Trophoblast cell (in vitro differentiated cells and primary cell): ENCODE results near the gene KCTD21.
A peak's percentile ranks its signal among the peaks of the same experiment; 100 is the strongest.
"Not testable (repeated sequence)": the region's sequence is repeated elsewhere in the genome, so short reads cannot be mapped to it uniquely, and the experiment has no call there.

Source experiments
- DNase-seq, 2 donors: peaks; one replicate each; pipeline ENCODE4 v3.0.0-alpha.2; 2016
- H2AFZ ChIP-seq: 2 replicates; pipeline ENCODE4 v1.6.1; 2013; ENCODE audit warnings: low read length, moderate library complexity, mild to moderate bottlenecking; ENCODE audit not compliant: insufficient read depth, poor library complexity
- H2AK5ac ChIP-seq: 2 replicates; pipeline ENCODE4 v1.6.1; 2013; ENCODE audit warnings: mild to moderate bottlenecking, low read length
- H2BK120ac ChIP-seq: 2 replicates; pipeline ENCODE4 v1.6.1; 2013; ENCODE audit warnings: low read length, mild to moderate bottlenecking, moderate library complexity; ENCODE audit not compliant: insufficient read depth, poor library complexity
- H2BK12ac ChIP-seq: 2 replicates; pipeline ENCODE4 v1.6.1; 2013; ENCODE audit warnings: mild to moderate bottlenecking, low read length, moderate library complexity
- H2BK5ac ChIP-seq: 2 replicates; pipeline ENCODE4 v1.6.1; 2013; ENCODE audit warnings: low read length, low read depth, moderate library complexity, mild to moderate bottlenecking; ENCODE audit not compliant: poor library complexity
- H3K14ac ChIP-seq: 2 replicates; pipeline ENCODE4 v1.6.1; 2013; ENCODE audit warnings: mild to moderate bottlenecking, low read length
- H3K18ac ChIP-seq: 2 replicates; pipeline ENCODE4 v1.6.1; 2013; ENCODE audit warnings: mild to moderate bottlenecking, low read length
- H3K23ac ChIP-seq: 2 replicates; pipeline ENCODE4 v1.6.1; 2013; ENCODE audit warnings: low read length
- H3K27ac ChIP-seq: 2 replicates; pipeline ENCODE4 v1.5.1; 2013; ENCODE audit warnings: low read depth, mild to moderate bottlenecking, inconsistent platforms, low read length, moderate library complexity
- H3K27me3 ChIP-seq: 2 replicates; pipeline ENCODE4 v1.6.1; 2013; ENCODE audit warnings: inconsistent platforms, mild to moderate bottlenecking, low read length, moderate library complexity; ENCODE audit not compliant: insufficient read depth
- H3K36me3 ChIP-seq, 2 experiments: 1 replicate in 1 of 2; 2 replicates in 1 of 2; pipeline ENCODE4 v1.6.1; 2013; ENCODE audit warnings: low read length in 2 of 2, mild to moderate bottlenecking in 2 of 2, moderate library complexity in 1 of 2; ENCODE audit not compliant: insufficient read depth in 2 of 2, control insufficient read depth in 1 of 2
- H3K4ac ChIP-seq: 2 replicates; pipeline ENCODE4 v1.6.1; 2013; ENCODE audit warnings: low read depth, mild to moderate bottlenecking, low read length, moderate library complexity
- H3K4me1 ChIP-seq, 2 experiments: 1 replicate in 1 of 2; 2 replicates in 1 of 2; pipeline ENCODE4 v1.6.1; 2013; ENCODE audit warnings: low read length in 2 of 2, mild to moderate bottlenecking in 2 of 2, moderate library complexity in 1 of 2; ENCODE audit not compliant: insufficient read depth in 2 of 2, control insufficient read depth in 1 of 2
- H3K4me2 ChIP-seq: 2 replicates; pipeline ENCODE4 v1.6.1; 2013; ENCODE audit warnings: inconsistent platforms, mild to moderate bottlenecking, low read length, moderate library complexity
- H3K4me3 ChIP-seq: 2 replicates; pipeline ENCODE4 v1.5.1; 2013; ENCODE audit warnings: mild to moderate bottlenecking, low read depth, low read length, inconsistent platforms
- H3K79me1 ChIP-seq: one replicate; pipeline ENCODE4 v1.6.1; 2013; ENCODE audit warnings: low read length
- H3K79me2 ChIP-seq: 2 replicates; pipeline ENCODE4 v1.6.1; 2013; ENCODE audit warnings: low read length, mild to moderate bottlenecking; ENCODE audit not compliant: control insufficient read depth, insufficient read depth, poor library complexity
- H3K9ac ChIP-seq: 2 replicates; pipeline ENCODE4 v1.6.1; 2013; ENCODE audit warnings: mild to moderate bottlenecking, low read length
- H3K9me3 ChIP-seq: 2 replicates; pipeline ENCODE4 v1.6.1; 2013; ENCODE audit warnings: low read depth, mild to moderate bottlenecking, control low read depth, inconsistent platforms, low read length; ENCODE audit not compliant: insufficient read depth
- H4K12ac ChIP-seq: 2 replicates; pipeline ENCODE4 v1.6.1; 2013; ENCODE audit warnings: low read depth, mild to moderate bottlenecking, low read length, moderate library complexity
- H4K8ac ChIP-seq: 2 replicates; pipeline ENCODE4 v1.6.1; 2013; ENCODE audit warnings: low read depth, mild to moderate bottlenecking, low read length, moderate library complexity
- H4K91ac ChIP-seq: one replicate; pipeline ENCODE4 v1.6.1; 2013; ENCODE audit warnings: low read depth, mild to moderate bottlenecking, low read length, moderate library complexity
- WGBS: extraction: QIAGEN DNeasy Blood & Tissue Kit; methylation state at CpG from one replicate; pipeline ENCODE4 v1.1.7; 2013; ENCODE audit warnings: missing lambda C conversion rate; ENCODE audit not compliant: insufficient read length, insufficient coverage; ENCODE audit errors: extremely low coverage; 5-methylcytosine and 5-hydroxymethylcytosine counted together

KCTD21 gene

DNA sequence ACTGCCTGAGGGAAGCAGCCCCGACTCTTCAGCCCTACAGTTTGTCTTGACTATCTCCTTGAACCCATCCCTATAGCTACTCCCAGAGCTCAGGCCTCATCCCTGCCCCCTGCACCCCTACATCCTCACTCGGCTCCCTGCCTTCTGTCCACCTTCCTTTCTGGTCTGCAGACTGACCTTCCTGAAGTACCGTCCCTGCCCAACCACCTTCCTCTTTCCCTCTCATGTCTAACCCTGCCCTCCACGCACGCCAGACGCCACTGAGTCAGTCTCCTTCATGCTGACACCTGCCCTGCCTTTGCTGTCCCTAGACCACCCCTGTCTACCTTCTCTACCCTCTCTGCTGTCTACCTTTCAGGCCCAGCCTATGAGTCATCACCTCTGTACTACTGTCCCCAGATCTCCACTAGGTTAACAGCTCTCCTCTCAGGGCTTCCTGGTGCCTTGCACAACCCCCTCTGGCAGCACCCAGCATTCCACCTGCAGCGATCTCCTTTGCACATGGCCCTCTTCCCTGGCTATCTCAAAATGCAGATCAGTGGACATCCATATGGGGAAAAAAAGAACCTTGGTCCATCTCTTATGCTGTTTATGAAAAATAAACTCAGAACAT lies 8.9 kb downstream of the KCTD21 start:
- peaks cover 12 to 14% of the 10 kb centered on the region in 2 experiments for H3K36me3 ChIP-seq
- H3K27ac ChIP-seq: peak overlapping the region; percentile 25
- no peak overlapping the region for H2BK12ac ChIP-seq
- no CpG with 5 or more reads among the region's 7 CpGs for WGBS
- no peak overlapping the region for H2AFZ ChIP-seq
- H4K8ac ChIP-seq: no peak overlapping the region
- peak overlapping the region; percentile 8 for H3K18ac ChIP-seq
- H3K9ac ChIP-seq: no peak overlapping the region
- peaks cover 5 to 16% of the 10 kb centered on the region in 2 experiments for H3K4me1 ChIP-seq
- no peak overlapping the region for H3K4ac ChIP-seq
- H2AK5ac ChIP-seq: peak overlapping the region; percentile 16
- no peak overlapping the region for H3K14ac ChIP-seq
- H4K91ac ChIP-seq: peak overlapping the region; percentile 54
- no peaks in the 10 kb centered on the region for H3K27me3 ChIP-seq
- H2BK120ac ChIP-seq: no peak overlapping the region
- H3K4me3 ChIP-seq: no peak overlapping the region
- no peaks in the 10 kb centered on the region for H3K9me3 ChIP-seq
- H3K23ac ChIP-seq: no peak overlapping the region
- no peak overlapping the region for H3K4me2 ChIP-seq
- peak overlapping the region; percentile 18 for H2BK5ac ChIP-seq
- H3K79me2 ChIP-seq: no peaks in the 10 kb centered on the region
- H4K12ac ChIP-seq: no peak overlapping the region
- peaks cover 6% of the 10 kb centered on the region for H3K79me1 ChIP-seq
- peak; percentile 17 to 19 for DNase-seq

- Histone ChIP-seq H3K4me1 (peaks cover 5 to 12% of the 10 kb centered on the region in 2 experiments), H4K8ac (no peak overlapping the region), H4K12ac (no peak overlapping the region), H3K23ac (no peak overlapping the region), H2BK12ac (peak overlapping the region; percentile 1), H3K4ac (no peak overlapping the region), H2AK5ac (no peak overlapping the region), H3K4me2 (no peak overlapping the region), H3K27ac (no peak overlapping the region), H3K14ac (no peak overlapping the region), H3K27me3 (no peaks in the 10 kb centered on the region), H2AFZ (no peak overlapping the region), H3K36me3 (peaks cover 28 to 31% of the 10 kb centered on the region in 2 experiments), H4K91ac (no peak overlapping the region), H3K18ac (no peak overlapping the region), H3K9me3 (no peaks in the 10 kb centered on the region), H3K79me2 (no peaks in the 10 kb centered on the region), H2BK5ac (no peak overlapping the region), H2BK120ac (peak overlapping the region; percentile 7), H3K4me3 (no peak overlapping the region), H3K9ac (no peak overlapping the region), H3K79me1 (peaks cover 6% of the 10 kb centered on the region)
- DNase-seq: no peak
- no CpG with 5 or more reads among the region's 7 CpGs for WGBS
These were observed 11.2 kb downstream of the KCTD21 start for GRCh38 chr11:78177216-78177615.

GRCh38 chr11:78176605-78177141 lies 11.8 kb downstream of the KCTD21 start:
- peak overlapping the region; percentile 14 for H3K4ac ChIP-seq
- H3K4me1 ChIP-seq: peaks cover 5 to 12% of the 10 kb centered on the region in 2 experiments

GRCh38 chr11:78175862-78176261 lies 12.6 kb downstream of the KCTD21 start:
- H3K9me3 ChIP-seq, H3K79me1 ChIP-seq, H2BK120ac ChIP-seq, H2BK5ac ChIP-seq, H3K18ac ChIP-seq, H3K14ac ChIP-seq, H2AFZ ChIP-seq, H4K91ac ChIP-seq, H3K23ac ChIP-seq, H3K4me3 ChIP-seq, H3K27me3 ChIP-seq, H3K4me2 ChIP-seq, H3K9ac ChIP-seq, DNase-seq, H4K12ac ChIP-seq, H4K8ac ChIP-seq, H3K4ac ChIP-seq, H3K79me2 ChIP-seq, H2BK12ac ChIP-seq, H3K27ac ChIP-seq, H2AK5ac ChIP-seq: not testable (repeated sequence)
- Histone ChIP-seq H3K4me1 (peaks cover 5 to 12% of the 10 kb centered on the region in 2 experiments), H3K36me3 (peaks cover 32 to 36% of the 10 kb centered on the region in 2 experiments)
- no CpG with 5 or more reads among the region's 3 CpGs for WGBS

More at GRCh38 chr11:78176605-78177141, 11.8 kb downstream of the KCTD21 start:
- H3K4me2 ChIP-seq: no peak overlapping the region
- no peak overlapping the region for H2AFZ ChIP-seq
- H3K23ac ChIP-seq: no peak overlapping the region
- H3K9ac ChIP-seq: no peak overlapping the region
- H3K27ac ChIP-seq: no peak overlapping the region
- no peak overlapping the region for H3K4me3 ChIP-seq
- H3K9me3 ChIP-seq: no peaks in the 10 kb centered on the region
- no peak overlapping the region for H3K18ac ChIP-seq
- peak overlapping the region; percentile 7 for H2BK120ac ChIP-seq
- H2BK5ac ChIP-seq: no peak overlapping the region
- DNase-seq: no peak
- no peak overlapping the region for H3K14ac ChIP-seq
- peaks cover 32 to 36% of the 10 kb centered on the region in 2 experiments for H3K36me3 ChIP-seq
- no CpG with 5 or more reads among the region's 10 CpGs for whole genome bisulfite sequencing
- H4K91ac ChIP-seq: no peak overlapping the region
- peaks cover 6% of the 10 kb centered on the region for H3K79me1 ChIP-seq
- H2AK5ac ChIP-seq: no peak overlapping the region
- no peak overlapping the region for H4K8ac ChIP-seq
- H4K12ac ChIP-seq: no peak overlapping the region
- no peaks in the 10 kb centered on the region for H3K79me2 ChIP-seq
- no peak overlapping the region for H2BK12ac ChIP-seq
- no peaks in the 10 kb centered on the region for H3K27me3 ChIP-seq
